Keratinocyte (primary cell): ENCODE measurements around the gene FHIT.

Source experiments
- EZH2 ChIP-seq: IDR thresholded peaks from one replicate; pipeline ENCODE4 v1.6.1; 2012; ENCODE audit warnings: inconsistent platforms, mild to moderate bottlenecking, low read length, moderate library complexity
- TF ChIP-seq, protein P1 (sequence below), 3 experiments: IDR thresholded peaks in 1 of 3; conservative IDR thresholded peaks in 1 of 3; optimal IDR thresholded peaks in 1 of 3; 2 replicates in 2 of 3; 3 replicates in 1 of 3; pipeline versions ENCODE3 to v1.5.1; 2011; ENCODE audit warnings: low read length in 3 of 3, mild to moderate bottlenecking in 3 of 3, moderate library complexity in 2 of 3, control low read depth in 1 of 3, inconsistent platforms in 1 of 3; ENCODE audit not compliant: insufficient read depth in 2 of 3; ENCODE audit errors: extremely low read depth in 1 of 3

DNA sequence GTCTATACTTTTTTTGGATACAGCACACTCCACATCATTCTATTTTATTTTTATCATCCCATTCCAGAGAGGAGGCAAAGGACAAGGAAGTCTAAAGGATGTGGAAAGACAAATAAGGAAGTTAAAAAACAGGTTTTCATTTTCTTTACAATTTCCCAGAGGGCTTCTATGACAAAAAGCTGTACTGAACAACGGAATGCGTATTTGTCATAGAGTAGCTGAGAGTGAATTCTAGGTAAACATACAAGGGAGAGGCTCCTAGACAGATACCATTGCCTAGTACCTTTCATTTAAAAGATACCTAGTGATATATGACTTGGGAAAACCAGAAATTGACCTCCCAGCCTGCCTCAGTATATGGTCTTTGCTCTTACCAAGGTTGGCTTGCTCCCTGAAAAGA is 341.7 kb downstream of the FHIT start:
- TF ChIP-seq, protein P1, sequence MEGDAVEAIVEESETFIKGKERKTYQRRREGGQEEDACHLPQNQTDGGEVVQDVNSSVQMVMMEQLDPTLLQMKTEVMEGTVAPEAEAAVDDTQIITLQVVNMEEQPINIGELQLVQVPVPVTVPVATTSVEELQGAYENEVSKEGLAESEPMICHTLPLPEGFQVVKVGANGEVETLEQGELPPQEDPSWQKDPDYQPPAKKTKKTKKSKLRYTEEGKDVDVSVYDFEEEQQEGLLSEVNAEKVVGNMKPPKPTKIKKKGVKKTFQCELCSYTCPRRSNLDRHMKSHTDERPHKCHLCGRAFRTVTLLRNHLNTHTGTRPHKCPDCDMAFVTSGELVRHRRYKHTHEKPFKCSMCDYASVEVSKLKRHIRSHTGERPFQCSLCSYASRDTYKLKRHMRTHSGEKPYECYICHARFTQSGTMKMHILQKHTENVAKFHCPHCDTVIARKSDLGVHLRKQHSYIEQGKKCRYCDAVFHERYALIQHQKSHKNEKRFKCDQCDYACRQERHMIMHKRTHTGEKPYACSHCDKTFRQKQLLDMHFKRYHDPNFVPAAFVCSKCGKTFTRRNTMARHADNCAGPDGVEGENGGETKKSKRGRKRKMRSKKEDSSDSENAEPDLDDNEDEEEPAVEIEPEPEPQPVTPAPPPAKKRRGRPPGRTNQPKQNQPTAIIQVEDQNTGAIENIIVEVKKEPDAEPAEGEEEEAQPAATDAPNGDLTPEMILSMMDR (optimal IDR thresholded peaks at IDR 0.05 in 1 of 3, IDR thresholded peaks at IDR 0.05 in 1 of 3, conservative IDR thresholded peaks at IDR 0.05 in 1 of 3; ENCODE audit: extremely low read depth in 1 of 3, insufficient read depth in 2 of 3, low read length in 3 of 3): no peak
- no peak for TF ChIP-seq EZH2
